HG03439 (cell line): Measurements from ENCODE around the gene TLE5.
A peak's percentile ranks its signal among the peaks of the same experiment; 100 is the strongest.
"Not testable (repeated sequence)": the region's sequence is repeated elsewhere in the genome, so short reads cannot be mapped to it uniquely, and the experiment has no call there.

Experiments used
- ATAC-seq: cut with Tn5 transposase; IDR thresholded peaks from one replicate; pipeline ENCODE4 v1.9.1; 2021; ENCODE audit warnings: mild to moderate bottlenecking, moderate library complexity; ENCODE audit not compliant: unreplicated experiment

Gene TLE5

DNA sequence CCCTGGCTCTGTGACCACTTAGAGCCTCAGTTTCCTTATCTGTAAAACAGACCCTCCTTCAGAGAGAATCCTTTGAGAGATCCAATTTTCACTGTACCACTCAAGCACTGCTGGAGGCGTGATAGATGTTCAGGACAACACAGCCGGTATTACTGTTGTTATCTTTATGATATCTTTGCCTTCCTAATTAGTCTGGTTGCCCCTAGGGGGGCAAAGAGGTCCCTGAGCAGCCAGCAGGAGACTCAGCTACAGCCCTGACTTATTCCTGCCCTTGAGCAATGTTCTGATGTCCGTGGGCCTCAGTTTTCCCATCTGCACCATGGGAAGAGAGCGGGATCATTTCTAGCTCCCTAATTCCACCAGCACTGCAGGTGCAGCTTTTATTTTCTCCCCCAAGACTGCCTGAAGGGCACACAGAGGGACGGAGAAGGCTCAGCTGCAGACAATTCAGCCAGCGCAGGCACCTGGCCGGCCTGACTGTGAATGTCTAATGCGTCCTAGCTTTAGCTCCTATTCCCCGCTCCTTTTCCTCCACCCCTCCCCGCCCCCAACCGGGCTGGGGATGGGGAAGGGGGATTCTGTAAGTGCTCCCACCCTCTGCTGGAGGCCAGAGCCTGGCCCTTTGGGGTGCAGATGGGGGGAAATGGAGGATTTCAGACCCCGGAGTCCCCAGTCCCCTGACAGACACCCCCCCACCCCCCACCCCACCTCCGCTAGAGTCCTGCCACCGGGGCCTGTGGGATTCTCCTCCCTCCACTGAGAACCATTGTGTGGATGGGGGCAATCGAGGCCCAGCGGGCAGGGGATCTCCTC lies 16.2 kb downstream of the TLE5 start:
- ATAC-seq, result no peak

DNA sequence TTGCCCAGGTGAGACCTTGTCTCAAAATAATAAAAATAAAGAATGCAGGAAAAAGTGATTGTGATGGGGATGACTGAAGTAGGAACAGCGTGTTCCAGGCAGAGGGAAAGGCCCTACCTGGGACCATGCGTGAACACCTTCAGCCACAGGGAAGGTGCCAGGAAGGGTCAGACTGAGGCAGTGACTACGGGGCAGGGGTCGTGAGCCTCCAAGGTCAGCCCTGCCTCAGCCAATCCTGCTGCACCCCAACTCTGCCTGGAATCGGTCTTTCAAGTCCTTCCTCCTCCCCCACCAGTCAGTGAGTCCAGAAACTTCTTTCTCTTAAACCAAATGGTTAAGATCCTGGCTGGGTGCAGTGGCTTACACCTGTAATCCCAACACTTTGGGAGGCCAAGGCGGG lies 17.1 kb downstream of the TLE5 start:
- ATAC-seq, result no peak

DNA sequence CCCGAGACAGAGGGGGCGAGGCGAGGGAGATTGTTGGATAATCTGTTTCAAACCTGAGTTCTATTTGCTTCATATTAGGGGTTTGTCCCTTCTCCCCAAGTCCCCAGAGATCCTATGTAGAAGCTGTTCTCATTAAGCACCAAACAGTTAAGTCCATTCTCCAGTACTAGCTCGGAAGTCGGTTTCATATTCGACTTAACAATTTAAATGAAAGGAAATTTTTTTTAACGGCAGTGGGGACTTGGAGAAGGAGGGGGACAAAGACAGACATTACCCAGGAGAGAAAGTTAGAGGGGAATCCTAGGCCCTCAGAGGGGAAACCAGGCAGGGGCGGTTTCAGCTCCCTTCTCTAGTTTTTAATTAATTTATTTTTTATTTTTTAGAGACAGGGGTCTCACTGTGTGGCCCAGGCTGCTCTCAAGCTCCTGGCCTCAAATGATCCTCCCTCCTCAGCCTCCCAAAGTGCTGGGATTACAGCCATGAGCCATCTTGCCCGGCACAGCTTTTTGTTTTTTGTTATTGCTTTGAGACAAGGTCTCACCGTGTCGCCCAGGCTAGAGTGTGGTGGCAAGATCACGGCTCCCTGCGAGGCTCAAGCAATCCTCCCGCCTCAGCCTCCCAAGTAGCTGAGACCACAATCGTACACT lies 19.6 kb downstream of the TLE5 start:
- no peak for ATAC-seq

DNA sequence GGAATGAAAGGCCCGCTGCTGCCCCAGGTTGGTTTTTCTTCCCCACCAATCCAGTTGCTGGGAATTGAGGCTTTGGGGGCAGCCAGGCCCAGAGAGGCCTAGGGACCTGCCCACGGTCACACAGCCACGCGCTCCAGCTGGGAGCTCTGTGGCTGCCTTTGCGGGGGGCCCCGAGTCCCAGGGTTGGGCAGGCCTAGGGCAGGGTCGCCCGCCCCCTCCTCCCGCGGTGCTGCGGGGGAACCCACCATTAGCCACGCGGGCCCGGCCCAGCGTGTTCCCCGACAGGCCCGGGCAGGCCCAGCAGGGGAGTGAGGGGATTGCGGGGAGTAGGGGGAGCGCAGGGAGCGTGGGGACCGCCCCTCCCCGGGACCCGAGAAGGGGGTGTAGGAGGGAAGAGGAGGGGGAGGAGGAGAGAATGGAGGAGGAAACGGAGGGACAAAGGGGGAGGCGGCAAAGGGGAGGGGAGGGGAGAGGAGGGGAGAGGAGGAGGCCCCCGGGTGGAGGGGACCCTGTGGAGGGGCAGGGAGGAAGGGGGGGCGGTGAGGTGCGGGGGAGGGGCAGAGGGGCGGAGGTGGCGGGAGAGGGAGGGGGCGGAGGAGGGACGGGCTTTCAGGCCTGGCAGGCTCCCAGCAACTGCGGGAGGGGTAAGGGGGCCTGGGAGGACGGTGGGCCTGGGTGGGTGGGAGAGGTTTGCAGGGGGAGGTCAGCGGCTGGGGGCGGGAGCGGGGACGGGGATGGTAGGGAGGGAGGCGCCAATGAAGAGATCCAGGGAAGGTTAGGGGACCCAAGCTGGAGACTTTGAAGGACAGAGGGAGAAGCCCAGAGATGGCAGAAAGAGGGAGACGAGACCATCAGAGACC lies 20.3 kb downstream of the TLE5 start:
- no peak for ATAC-seq

DNA sequence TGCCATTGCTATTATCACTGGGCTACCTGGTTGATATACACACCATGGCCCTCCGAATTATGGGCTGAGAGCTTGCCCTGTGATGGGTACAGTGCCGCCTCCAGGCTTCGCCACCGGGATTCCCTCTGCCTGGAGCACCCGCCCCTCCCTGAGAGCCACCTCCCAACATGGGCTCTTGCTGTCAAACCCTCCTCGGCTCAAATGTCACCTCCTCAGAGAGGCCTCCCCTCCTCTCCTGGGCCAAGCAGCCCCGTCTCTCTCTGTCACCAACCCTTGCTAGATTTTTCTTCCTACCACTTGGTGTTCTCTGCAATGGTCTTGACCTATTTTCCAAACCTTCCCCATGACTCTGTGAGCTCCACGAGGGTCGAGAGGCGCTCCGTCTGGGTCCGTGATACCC lies 21.0 kb downstream of the TLE5 start:
- no peak for ATAC-seq

DNA sequence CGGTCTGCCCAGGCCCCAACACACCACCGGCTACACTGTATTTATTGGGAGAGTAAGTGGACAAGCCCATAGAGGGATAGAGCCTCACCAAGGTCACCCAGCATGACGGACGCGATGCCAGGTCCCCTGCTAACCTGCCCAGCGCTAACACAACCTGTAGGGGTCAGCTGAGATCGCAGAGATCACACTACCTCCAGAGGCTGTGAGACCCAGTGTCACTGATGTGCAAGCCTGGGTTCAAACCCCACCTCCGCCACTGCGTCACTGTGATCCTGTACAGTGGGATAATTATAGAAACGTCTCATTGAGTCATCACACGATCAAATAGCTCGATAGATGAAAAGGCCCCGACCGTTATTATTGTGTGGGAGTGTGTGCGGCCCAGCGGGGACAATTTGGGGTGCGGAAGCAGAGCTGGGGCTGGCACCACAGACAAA lies 22.6 kb downstream of the TLE5 start:
- ATAC-seq, result no peak

DNA sequence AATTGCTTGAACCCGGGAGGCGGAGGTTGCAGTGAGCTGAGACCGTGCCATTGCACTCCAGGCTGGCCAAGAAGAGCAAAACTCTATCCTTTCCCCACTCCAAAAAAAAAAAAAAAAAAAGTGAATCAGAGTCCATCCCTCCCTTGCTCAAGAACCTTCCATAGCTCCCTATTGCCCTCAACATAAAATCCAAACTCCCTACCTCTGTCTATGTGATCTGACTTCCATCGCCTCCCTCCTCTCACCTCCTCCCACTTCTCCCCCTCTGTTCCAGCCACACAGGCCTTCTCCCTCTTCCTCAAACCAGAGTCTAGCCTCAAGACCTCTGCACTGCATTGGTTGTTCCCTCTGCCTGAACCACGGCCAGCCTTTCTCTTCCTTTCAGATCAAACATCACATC lies 23.2 kb downstream of the TLE5 start:
- no peak for ATAC-seq

DNA sequence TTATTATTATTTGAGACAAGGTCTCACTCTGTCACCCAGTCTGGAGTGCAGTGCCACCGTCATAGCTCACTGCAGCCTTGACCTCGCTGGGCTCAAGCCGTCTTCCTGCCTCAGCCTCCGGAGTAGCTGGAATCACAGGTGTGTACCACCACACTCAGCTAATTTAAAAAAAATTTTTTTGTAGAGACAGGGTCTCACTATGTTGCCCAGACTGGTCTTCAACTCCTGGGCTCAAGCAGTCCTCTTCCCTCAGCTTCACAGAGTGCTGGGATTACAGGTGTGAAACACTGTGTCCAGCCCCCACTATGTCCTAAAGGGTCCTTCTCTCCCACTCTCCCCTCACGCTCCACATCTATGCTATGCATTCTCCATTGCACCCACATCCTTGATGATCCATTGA lies 24.1 kb downstream of the TLE5 start:
- ATAC-seq, result no peak

DNA sequence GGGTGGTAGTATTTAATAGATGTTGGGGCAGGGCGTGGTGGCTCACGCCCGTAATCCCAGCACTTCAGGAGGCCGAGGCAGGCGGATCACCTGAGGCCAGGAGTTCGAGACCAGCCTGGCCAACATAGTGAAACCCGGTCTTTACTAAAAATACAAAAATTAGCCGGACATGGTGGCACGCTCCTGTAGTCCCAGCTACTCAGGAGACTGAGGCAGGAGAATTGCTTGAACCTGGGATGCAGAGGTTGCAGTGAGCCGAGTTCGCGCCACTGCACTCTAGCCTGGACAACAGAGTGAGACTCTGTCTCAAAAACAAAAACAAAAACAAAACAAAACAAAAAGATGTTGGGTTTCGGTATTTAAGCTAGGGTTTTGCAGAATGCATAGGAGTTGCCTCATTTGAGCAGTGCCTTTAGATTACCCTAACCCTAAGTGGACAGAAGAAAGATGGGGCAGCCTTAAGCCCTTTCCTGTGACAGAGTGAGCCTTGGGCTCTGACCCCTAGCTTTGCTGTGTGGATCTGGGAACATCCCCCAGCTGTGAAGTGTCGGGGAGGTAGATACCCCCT lies 25.2 kb downstream of the TLE5 start:
- not testable (repeated sequence) for ATAC-seq

DNA sequence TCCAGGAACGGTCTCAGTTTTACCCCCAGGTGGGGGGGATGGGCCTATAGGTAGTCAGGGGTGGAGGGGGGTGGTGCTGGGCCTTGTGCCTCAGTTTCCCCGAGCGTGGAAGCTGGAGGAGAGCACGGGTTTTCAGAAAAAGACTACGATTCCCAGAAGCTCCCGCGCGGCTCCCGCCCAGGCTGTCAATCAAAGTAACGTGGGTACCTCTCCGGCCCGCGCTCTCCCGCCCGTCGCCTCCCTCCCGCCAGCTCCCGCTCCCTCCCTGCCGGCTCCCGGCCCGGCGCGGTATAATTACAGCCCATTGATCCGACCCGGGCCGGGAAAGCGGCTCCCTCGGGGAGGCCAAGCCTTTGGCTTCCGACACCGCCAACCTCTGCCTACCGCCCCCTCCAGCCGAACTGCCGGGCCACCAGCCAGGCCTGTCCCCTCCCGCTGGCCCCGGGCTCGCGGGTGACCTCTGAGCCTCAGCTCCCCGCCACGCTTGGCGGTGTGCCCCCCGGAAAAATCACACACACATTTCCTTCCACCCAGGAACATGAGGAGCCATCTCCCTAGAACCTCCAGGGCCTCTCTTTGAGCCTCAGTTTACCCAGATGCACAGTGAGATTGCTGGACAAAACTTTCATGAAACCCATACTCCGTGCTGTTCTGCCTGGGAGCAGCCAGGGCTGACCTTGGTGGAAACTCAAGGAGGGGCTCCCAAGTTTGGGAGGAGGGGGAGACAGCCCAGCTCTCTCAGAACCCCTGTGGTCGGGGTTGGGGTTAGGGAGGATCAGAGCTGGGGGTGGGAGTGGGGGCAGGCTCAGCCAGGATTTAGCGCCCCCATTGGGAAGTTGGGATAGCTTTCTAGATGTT lies 25.9 kb downstream of the TLE5 start:
- peak; percentile 43 for ATAC-seq

DNA sequence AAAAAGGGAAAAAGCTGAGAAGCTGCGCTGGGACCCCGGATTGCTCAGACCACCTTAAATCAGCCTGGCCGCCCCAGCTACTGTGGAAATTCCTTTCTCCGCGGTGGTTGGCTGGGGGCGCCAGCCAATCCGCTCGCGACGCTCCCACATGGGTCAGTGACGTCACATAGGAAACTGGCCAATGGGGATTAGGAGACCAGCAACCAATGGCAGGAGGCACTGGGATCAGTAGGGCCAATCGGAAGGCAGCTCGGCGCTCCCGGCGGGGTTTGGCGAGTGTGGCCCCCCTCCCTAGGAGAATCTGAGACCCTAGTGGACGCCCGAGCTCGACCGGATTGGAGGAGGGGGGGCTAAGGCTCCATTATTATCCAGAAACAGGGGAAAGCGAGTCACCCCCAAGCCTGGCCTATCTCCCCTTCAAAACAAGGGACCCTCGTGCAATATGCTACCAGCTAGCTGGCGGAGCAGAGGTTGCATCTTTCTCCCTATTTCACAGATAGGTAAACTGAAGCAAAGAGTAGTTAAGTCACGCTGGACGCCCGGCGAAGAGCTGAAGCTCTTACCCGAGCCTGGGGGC lies 26.7 kb downstream of the TLE5 start:
- peak; percentile 78 for ATAC-seq

DNA sequence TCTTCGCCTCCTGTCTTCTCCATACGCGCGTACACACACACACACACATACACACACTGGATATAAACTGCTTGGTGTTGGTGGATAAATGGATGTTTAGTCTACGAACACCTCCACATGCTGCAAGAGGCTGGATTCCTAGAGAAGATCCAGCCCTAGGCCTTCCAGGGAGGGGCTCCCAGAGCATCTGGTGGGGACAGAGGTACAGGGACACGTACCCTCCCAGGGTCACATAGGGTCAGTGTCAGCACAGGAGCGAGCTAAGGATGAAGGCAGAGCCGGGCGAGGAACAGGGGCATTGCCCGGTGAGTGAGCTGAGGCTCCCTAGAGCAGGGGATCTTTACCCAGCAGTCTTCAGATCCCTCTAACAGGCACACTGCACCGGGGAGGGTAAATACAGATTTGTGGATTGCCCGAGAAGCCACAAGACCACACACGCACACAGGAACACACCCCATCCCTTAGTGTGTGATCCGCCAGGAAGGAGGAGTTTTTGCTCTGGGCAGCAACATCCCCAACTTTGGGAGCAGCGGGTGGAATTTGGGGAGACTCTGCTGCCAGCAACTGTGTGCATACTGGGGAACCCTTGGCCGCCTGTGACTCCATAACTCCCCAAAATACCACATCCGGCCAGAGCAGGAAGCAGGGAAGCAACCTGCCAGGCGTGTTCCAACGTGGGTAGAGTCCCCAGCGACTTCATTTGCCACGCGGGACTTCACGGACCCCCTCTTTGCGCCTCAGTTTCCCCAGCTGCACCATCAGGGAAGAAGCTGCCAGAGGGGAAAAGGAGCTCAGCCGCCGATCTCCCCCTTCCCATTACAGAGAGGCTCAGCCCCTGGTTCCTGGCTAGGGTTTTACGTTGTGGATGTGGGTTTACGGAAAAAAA lies 27.4 kb downstream of the TLE5 start:
- ATAC-seq, result no peak

DNA sequence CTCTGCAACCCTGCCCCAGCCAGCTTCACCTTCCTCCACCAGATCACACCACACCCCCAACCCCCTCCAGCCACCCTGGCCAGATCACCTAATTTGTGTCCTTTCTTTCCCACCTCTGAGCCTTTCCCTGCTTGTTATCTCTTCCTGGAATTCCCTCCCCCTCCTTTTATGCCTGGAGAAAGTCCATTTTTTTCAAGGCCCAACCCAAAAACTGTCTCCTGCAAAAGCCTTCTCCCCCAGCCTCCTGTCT lies 28.0 kb downstream of the TLE5 start:
- no peak for ATAC-seq

DNA sequence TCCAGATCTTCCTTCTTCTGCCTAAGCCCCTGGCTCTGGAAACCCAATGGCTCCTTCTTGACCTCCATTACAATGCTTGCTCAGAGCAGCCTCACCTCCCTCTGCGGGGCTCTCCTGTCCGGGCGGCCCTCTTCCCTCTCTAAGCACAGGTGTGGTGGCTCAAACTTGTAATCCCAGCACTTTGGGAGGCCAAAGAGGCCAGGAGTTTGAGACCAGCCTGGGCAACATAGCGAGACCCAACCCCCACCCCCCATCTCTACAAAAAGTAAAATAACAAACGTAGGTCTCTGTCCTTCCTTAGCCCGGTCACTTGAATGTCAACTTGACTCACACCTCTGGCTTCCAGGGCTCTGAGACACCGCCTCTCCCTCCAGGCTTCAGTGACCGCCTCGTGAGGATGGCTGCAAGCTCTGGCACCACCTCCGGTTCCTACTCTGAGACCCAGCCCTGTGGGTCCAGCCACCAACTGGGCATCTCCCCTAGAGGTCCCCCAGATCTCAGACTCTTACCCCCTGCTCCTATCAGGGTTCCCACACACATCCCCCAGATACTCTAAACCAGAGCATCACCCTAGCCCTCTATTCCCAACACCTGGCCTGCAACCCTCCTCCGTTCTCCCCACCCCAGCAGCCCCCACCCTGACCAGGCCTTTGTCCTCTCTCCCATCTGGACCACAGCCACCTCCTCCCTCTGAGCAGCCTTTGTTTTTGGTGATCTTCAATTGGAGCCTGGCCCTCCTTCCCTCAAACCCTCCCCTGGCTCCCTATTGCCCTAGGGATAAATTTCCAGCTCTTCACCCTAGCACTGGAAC lies 28.5 kb downstream of the TLE5 start:
- ATAC-seq, result no peak

DNA sequence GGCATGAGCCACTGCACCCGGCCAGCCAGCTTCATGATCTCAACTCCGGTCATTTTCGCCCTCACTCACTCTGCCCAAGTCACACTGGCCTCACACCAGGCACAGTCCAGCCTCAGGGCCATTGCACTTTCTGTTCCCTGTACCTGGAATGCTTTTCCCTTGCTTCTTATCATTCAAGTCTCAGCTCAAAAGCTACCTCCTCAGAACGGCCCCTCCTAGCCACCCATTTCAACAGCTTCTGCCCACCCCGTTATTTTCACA lies 30.8 kb downstream of the TLE5 start:
- no peak for ATAC-seq

DNA sequence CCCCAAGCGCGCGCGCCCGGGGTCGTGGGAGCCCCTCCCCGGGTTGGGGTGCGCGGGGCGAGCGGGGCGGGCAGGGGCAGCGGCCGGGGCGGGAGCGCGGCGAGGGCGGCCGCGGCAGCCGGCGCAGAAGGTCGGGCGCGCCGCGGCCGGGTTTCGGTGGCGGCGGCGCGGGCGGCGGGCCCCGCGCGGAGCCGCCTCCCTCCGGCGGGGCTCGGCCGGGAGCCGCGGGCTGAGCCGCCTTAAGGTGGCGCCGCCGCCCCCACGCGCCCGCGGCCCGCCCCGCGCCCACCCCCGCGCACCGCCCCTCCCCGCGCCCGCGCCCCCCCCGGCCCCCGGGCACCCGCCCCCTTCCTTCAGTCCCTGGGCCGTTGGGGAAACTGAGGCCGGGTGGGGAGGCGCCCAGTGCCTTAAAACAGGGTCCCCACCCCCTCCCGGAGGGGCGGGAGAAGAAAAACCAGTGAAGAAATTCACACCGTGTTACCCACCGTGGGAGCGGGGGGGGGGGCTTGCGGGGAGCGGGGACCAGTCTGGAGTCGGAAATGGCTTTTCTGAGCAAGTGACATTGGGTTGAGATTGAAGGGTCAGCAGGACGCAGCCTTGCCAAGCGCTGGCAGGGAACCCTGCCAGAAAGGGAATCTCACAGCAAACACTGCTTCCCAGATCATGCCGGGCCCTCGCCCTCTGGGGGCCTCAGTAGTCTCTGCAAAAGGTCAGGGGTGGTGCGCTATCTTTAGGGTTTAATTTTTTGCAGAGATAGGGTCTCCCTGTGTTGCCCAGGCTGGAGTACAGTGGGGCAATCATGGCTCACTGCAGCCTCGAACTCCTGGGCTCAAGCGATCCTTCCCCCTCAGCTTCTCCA lies 33.0 kb downstream of the TLE5 start, which contains the start of gene TLE2:
TLE2 (minus strand) TSS at position 216 of the 859 bp plus-strand sequence. CDS start 376 bp downstream, outside the sequence.
- ATAC-seq, result no peak

DNA sequence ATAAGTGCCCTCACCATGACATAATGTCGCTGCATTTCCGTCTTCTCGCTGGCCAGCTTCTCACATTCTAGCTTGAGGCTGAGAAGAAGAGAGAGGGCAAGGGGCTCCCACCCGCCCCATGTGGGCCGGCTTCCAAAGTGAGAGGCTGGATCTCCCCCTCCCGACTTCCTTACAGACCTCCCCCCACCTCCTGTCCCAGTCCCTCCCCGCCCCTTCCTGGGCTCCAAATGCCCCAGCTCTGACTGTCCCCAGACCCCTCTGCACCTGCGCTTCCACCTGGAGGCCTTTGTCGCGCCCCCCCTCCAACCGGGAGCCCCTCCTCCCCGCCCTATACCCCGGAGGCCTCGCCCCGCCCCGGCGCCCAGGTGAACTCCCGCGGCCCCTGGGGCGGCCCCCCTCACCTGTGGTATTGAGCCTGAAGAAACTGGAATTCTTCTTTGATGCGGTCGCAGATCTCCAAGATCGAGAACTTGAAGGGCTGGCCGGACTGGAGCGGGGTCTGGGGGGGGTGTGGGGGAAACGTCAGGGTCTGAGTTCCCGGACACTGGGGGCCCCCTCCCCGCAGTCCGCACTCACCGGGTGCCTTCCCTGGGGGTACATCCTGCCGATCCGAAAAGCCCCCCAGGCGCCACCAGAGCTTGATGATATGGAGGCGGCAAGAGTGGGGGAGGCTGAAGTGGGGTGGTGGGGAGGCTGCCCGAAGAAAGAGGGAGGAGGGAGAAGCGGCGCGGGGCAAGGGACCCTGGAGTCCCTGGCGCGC lies 33.8 kb downstream of the TLE5 start:
- no peak for ATAC-seq
